Left ventricle myocardium inferior (tissue), 1 donor: ENCODE results near the gene DZIP3. TPM values are rescaled to one million over a fixed set of nuclear protein-coding genes. Genes with fewer than 3 reads are reported as not detected.

ENCODE experiments used
- DNase-seq: peaks from one replicate; pipeline ENCODE4 v3.0.0-alpha.2; 2020
- H3K27ac ChIP-seq: fragments of 200-600 bp; replicated peaks from 2 replicates; pipeline ENCODE4 v1.8.0; 2021
- H3K27me3 ChIP-seq: fragments of 200-600 bp; 2 replicates; pipeline ENCODE4 v1.8.0; 2021; ENCODE audit warnings: low read depth
- H3K36me3 ChIP-seq: fragments of 200-600 bp; 2 replicates; pipeline ENCODE4 v1.8.0; 2021
- H3K4me1 ChIP-seq: fragments of 200-600 bp; 2 replicates; pipeline ENCODE4 v1.8.0; 2021
- H3K4me3 ChIP-seq: fragments of 200-600 bp; 2 replicates; pipeline ENCODE4 v1.8.0; 2021; ENCODE audit warnings: mild to moderate bottlenecking, moderate library complexity
- H3K9me3 ChIP-seq: fragments of 200-600 bp; replicated peaks from 2 replicates; pipeline ENCODE4 v1.8.0; 2021
- CTCF ChIP-seq: fragments of 200-600 bp; IDR thresholded peaks from 2 replicates; pipeline ENCODE4 v1.8.0; 2021; ENCODE audit warnings: antibody characterized with exemption, mild to moderate bottlenecking, borderline replicate concordance
- intact Hi-C: fragments of 100-400 bp; cut with micrococcal nuclease; formaldehyde crosslinking; loops from one replicate; pipeline ENCODE4 v1.11.0; 2022
- total RNA-seq: library from RNA; stranded (reverse); fragmentation: NEBNext Ultra II Directional; extraction: Animal tissue kit (Norgen Biotek cat#: 25700); gene quantifications from one replicate; pipeline ENCODE4 v1.2.1, GENCODE V29; 2021
- donor health status: DM: no; HTN: yes; CAD: no; lungs with severe emphysema.

DZIP3 gene
- total RNA-seq, 1 donor from 2014 or later: 23.9 TPM

- TF ChIP-seq CTCF: no peak
- no peak for DNase-seq
- no peaks in the 10 kb centered on the region for H3K9me3 ChIP-seq
- H3K27ac ChIP-seq: no peak overlapping the region
- intact Hi-C loops: no loop called here
- no peaks in the 10 kb centered on the region for H3K36me3 ChIP-seq
- H3K4me1 ChIP-seq: no peaks in the 10 kb centered on the region
- H3K27me3 ChIP-seq: no peaks in the 10 kb centered on the region
- no peak overlapping the region for H3K4me3 ChIP-seq
Observed at GRCh38 chr3:108564564-108564963, 25.0 kb upstream of the DZIP3 start.

- Histone ChIP-seq H3K9me3 (no peaks in the 10 kb centered on the region), H3K27ac (no peak overlapping the region), H3K4me3 (no peak overlapping the region), H3K27me3 (no peaks in the 10 kb centered on the region), H3K36me3 (no peaks in the 10 kb centered on the region), H3K4me1 (no peaks in the 10 kb centered on the region)
- no peak for DNase-seq
- intact Hi-C loops: no loop called here
- TF ChIP-seq CTCF: no peak
Observed at GRCh38 chr3:108565506-108565905, 24.0 kb upstream of the DZIP3 start.

- Histone ChIP-seq H3K27me3 (no peaks in the 10 kb centered on the region), H3K9me3 (no peaks in the 10 kb centered on the region), H3K4me1 (no peaks in the 10 kb centered on the region), H3K36me3 (no peaks in the 10 kb centered on the region), H3K4me3 (no peak overlapping the region), H3K27ac (no peak overlapping the region)
- no peak for DNase-seq
- TF ChIP-seq CTCF: no peak
- intact Hi-C loops: no loop called here
Observed at GRCh38 chr3:108566599-108566998, 22.9 kb upstream of the DZIP3 start.

GRCh38 chr3:108569336-108569735 lies 20.2 kb upstream of the DZIP3 start:
- Histone ChIP-seq H3K4me3 (no peak overlapping the region), H3K4me1 (no peaks in the 10 kb centered on the region), H3K27me3 (no peaks in the 10 kb centered on the region), H3K9me3 (no peaks in the 10 kb centered on the region), H3K27ac (no peak overlapping the region), H3K36me3 (peaks cover under 1% of the 10 kb centered on the region)
- no peak for TF ChIP-seq CTCF
- intact Hi-C loops: no loop called here
- DNase-seq: no peak

- TF ChIP-seq CTCF: no peak
Observed at GRCh38 chr3:108578064-108578463, 11.5 kb upstream of the DZIP3 start.

GRCh38 chr3:108588601-108589000 lies 921 bp upstream of the DZIP3 start:
- H3K27me3 ChIP-seq: no peaks in the 10 kb centered on the region
- H3K4me1 ChIP-seq: peaks cover 43% of the 10 kb centered on the region
- H3K36me3 ChIP-seq: no peaks in the 10 kb centered on the region
- TF ChIP-seq CTCF: no peak
- intact Hi-C loops: no loop called here
- no peak for DNase-seq
- H3K27ac ChIP-seq: peak overlapping the region; percentile 95
- H3K4me3 ChIP-seq: peak overlapping the region; percentile 90
- no peaks in the 10 kb centered on the region for H3K9me3 ChIP-seq

More at GRCh38 chr3:108578064-108578463, 11.5 kb upstream of the DZIP3 start:
- Histone ChIP-seq H3K9me3 (no peaks in the 10 kb centered on the region), H3K27ac (no peak overlapping the region), H3K4me3 (no peak overlapping the region), H3K27me3 (no peaks in the 10 kb centered on the region), H3K4me1 (no peaks in the 10 kb centered on the region), H3K36me3 (peaks cover 4% of the 10 kb centered on the region)
- DNase-seq: no peak
- intact Hi-C loops: no loop called here
